Colonic mucosa (tissue), 4 donors: ENCODE data around the gene RAB37. TPM values are rescaled to one million over a fixed set of nuclear protein-coding genes. Genes with fewer than 3 reads are reported as not detected.

Experiments used
- DNase-seq: peaks from one replicate; pipeline ENCODE4 v3.0.0-alpha.2; 2020
- H3K27ac ChIP-seq: fragments of 200-600 bp; one replicate; pipeline ENCODE4 v1.8.0; 2021
- H3K27me3 ChIP-seq: fragments of 200-600 bp; one replicate; pipeline ENCODE4 v1.8.0; 2021
- H3K36me3 ChIP-seq: fragments of 200-600 bp; one replicate; pipeline ENCODE4 v1.8.0; 2021
- H3K4me1 ChIP-seq: fragments of 200-600 bp; one replicate; pipeline ENCODE4 v1.8.0; 2021; ENCODE audit warnings: mild to moderate bottlenecking
- H3K4me3 ChIP-seq: fragments of 200-600 bp; one replicate; pipeline ENCODE4 v1.8.0; 2021
- H3K9ac ChIP-seq, 2 donors: one replicate each; pipeline ENCODE4 v1.7.0; 2013; ENCODE audit warnings: control low read depth in 2 of 2, low read depth in 2 of 2, low read length in 2 of 2
- H3K9me3 ChIP-seq: fragments of 200-600 bp; one replicate; pipeline ENCODE4 v1.8.0; 2021
- CTCF ChIP-seq: fragments of 200-600 bp; IDR thresholded peaks from one replicate; pipeline ENCODE4 v1.8.0; 2022; ENCODE audit warnings: antibody characterized with exemption, mild to moderate bottlenecking
- intact Hi-C: fragments of 100-400 bp; cut with DNase I; formaldehyde crosslinking; loops from one replicate; pipeline ENCODE4 v1.14.1; 2022
- total RNA-seq, 2 donors: library from RNA; stranded (reverse); fragmentation: NEBNext Ultra II Directional in 1 of 2; extraction: Animal tissue kit (Norgen Biotek cat#: 25700) in 1 of 2; gene quantifications; one replicate each; pipeline ENCODE4 v1.2.1, GENCODE V29; 2021
- donor health status: healthy.
- donor health status: DM: no; HTN: no; CAD: no.
- donor health status: DM: no; HTN: no; CAD: no.

The RAB37 gene
- total RNA-seq, 2 donors from 2014 or later = 4.5 to 7.2 TPM

- no peaks in the 10 kb centered on the region for H3K27me3 ChIP-seq
- TF ChIP-seq CTCF = no peak
- H3K27ac ChIP-seq = no peak overlapping the region
- H3K9ac ChIP-seq = no peak overlapping the region
- no peak for DNase-seq
- no peak overlapping the region for H3K4me3 ChIP-seq
- H3K9me3 ChIP-seq = no peaks in the 10 kb centered on the region
- H3K36me3 ChIP-seq = no peaks in the 10 kb centered on the region
- H3K4me1 ChIP-seq = no peaks in the 10 kb centered on the region
- intact Hi-C loops = loop anchor here (10.0 kb wide), 1 partner anchor 76 kb away; no protein-coding TSS in a partner anchor
These were observed 6.3 kb upstream of the RAB37 start for GRCh38 chr17:74730491-74731346.

GRCh38 chr17:74731347-74731605, 5.8 kb upstream of the RAB37 start:
- no peak for TF ChIP-seq CTCF
- no peak for DNase-seq
- Histone ChIP-seq H3K4me3 (no peak overlapping the region), H3K4me1 (peaks cover under 1% of the 10 kb centered on the region), H3K9me3 (no peaks in the 10 kb centered on the region), H3K27ac (no peak overlapping the region), H3K36me3 (no peaks in the 10 kb centered on the region), H3K9ac (no peak overlapping the region), H3K27me3 (no peaks in the 10 kb centered on the region)
- intact Hi-C loops = loop anchor here (10.0 kb wide), 1 partner anchor 76 kb away; no protein-coding TSS in a partner anchor

GRCh38 chr17:74732042-74732867, 4.8 kb upstream of the RAB37 start:
- peaks cover 10% of the 10 kb centered on the region for H3K4me1 ChIP-seq
- H3K36me3 ChIP-seq = no peaks in the 10 kb centered on the region
- no peak for DNase-seq
- TF ChIP-seq CTCF = no peak
- H3K9ac ChIP-seq = no peak overlapping the region
- intact Hi-C loops = loop anchor here (10.0 kb wide), 1 partner anchor 77 kb away; no protein-coding TSS in a partner anchor
- H3K9me3 ChIP-seq = no peaks in the 10 kb centered on the region
- no peak overlapping the region for H3K4me3 ChIP-seq
- peaks cover 4% of the 10 kb centered on the region for H3K27me3 ChIP-seq
- H3K27ac ChIP-seq = no peak overlapping the region

- no peak for DNase-seq
- peaks cover 15% of the 10 kb centered on the region for H3K27me3 ChIP-seq
- no peak for TF ChIP-seq CTCF
- intact Hi-C loops = loop anchor here (10.0 kb wide), 1 partner anchor 79 kb away; no protein-coding TSS in a partner anchor
- peaks cover 17% of the 10 kb centered on the region for H3K4me1 ChIP-seq
- H3K27ac ChIP-seq = no peak overlapping the region
- no peak overlapping the region for H3K4me3 ChIP-seq
- H3K9me3 ChIP-seq = no peaks in the 10 kb centered on the region
- H3K36me3 ChIP-seq = no peaks in the 10 kb centered on the region
- no peak overlapping the region for H3K9ac ChIP-seq
These were observed 3.5 kb upstream of the RAB37 start for GRCh38 chr17:74733365-74734122.

GRCh38 chr17:74734256-74734655, 2.8 kb upstream of the RAB37 start:
- intact Hi-C loops = loop anchor here (10.0 kb wide), 1 partner anchor 79 kb away; no protein-coding TSS in a partner anchor
- peaks cover 17% of the 10 kb centered on the region for H3K4me1 ChIP-seq

More at GRCh38 chr17:74734256-74734655, 2.8 kb upstream of the RAB37 start:
- no peak for TF ChIP-seq CTCF
- Histone ChIP-seq H3K27me3 (peaks cover 19% of the 10 kb centered on the region), H3K36me3 (no peaks in the 10 kb centered on the region), H3K27ac (no peak overlapping the region), H3K9me3 (no peaks in the 10 kb centered on the region), H3K9ac (no peak overlapping the region), H3K4me3 (no peak overlapping the region)
- DNase-seq = no peak
